ENCODE results near the gene ZXDC. TPM values are rescaled to one million over a fixed set of nuclear protein-coding genes. Genes with fewer than 3 reads are reported as not detected.

The ZXDC gene
- total RNA-seq, 2 donors from 2014 or later: 53.5 to 55.0 TPM

DNA sequence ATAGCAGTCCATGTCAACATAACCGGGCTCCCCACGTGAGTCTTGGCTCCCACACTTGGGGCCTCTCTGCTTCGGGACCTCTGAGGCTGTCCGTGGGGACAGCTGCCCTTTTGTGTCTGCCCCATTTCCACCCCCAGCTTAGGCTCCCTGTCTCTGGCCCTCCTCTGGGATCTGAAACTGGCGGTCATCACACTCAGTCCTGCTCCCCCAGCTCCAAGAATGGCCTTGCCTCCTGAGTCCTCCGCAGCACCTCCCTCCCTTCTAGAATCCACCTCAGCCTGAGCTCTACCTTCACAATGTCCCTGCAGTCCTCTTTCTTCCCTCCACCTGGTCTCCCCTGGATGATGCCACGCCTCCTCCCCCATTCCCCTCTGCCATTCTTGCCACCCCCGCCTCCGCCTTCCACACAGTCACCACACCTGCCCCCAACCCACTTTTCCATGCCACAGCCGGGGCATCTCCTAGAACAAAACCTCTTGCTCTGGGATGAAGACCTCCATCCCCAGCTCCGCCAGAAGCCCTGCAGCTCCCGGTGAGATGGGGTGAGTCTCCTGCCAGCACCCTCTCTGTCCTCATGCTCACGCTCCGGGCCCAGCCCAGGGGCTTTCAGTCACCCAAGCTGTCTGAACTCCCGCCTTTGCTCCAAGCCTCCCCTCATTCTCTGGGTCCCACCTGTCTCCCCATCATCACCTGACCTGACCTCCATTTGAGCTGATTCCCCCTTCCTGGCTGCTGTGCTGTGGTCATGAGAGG, 7.0 kb upstream of the ZXDC start:
- Histone ChIP-seq H3K27ac (no peak overlapping the region), H3K4me3 (no peak overlapping the region), H3K4me1 (ENCODE audit: control insufficient read depth in 1 of 2, low read depth in 2 of 2) (peaks cover 4 to 18% of the 10 kb centered on the region in 2 donors), H3K36me3 (no peaks in the 10 kb centered on the region), H3K27me3 (replicated peaks; ENCODE audit: insufficient read depth) (no peaks in the 10 kb centered on the region), H3K9me3 (no peaks in the 10 kb centered on the region)
- TF ChIP-seq, protein P1, sequence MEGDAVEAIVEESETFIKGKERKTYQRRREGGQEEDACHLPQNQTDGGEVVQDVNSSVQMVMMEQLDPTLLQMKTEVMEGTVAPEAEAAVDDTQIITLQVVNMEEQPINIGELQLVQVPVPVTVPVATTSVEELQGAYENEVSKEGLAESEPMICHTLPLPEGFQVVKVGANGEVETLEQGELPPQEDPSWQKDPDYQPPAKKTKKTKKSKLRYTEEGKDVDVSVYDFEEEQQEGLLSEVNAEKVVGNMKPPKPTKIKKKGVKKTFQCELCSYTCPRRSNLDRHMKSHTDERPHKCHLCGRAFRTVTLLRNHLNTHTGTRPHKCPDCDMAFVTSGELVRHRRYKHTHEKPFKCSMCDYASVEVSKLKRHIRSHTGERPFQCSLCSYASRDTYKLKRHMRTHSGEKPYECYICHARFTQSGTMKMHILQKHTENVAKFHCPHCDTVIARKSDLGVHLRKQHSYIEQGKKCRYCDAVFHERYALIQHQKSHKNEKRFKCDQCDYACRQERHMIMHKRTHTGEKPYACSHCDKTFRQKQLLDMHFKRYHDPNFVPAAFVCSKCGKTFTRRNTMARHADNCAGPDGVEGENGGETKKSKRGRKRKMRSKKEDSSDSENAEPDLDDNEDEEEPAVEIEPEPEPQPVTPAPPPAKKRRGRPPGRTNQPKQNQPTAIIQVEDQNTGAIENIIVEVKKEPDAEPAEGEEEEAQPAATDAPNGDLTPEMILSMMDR (IDR thresholded peaks at IDR 0.05): no peak
- ATAC-seq (ENCODE audit: insufficient number of reproducible peaks, low FRiP score, low read depth) (no peak), DNase-seq (ENCODE audit: low spot score) (no peak)

DNA sequence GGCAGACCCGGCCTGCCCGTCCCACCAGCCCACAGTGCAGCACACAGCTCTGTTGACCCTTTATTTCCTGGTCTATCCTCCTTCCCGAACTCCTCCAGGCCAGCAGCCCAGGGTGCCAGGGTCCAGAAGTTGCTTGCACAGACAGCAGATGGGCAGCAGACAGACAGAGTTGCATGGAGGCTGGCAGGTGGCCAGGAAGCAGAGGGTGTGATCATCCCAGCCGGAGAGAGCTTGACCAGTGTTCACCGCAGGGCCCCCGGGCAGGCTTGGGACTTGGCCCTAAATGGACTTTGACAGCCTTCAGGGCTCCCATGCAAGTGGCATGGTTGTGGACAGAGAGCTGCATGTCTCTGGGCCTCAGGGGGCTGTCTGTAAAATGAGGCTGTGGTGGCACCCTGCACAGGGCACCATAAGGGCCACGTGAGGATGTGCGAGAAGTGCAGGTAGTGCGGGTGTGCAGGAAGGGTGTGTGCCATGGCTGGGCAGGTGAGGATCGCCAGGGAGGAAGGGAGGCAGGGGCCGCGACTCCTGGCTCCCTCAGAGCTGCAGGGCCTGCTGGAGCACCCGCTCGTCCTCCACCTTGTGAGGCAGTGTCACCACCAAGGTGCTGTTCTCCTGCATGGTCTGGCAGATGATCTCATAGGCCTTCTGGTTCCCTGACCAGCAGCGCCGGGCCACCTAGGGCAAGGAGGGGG, 6.3 kb upstream of the ZXDC start:
- ATAC-seq (ENCODE audit: insufficient number of reproducible peaks, low FRiP score, low read depth) (no peak), DNase-seq (ENCODE audit: low spot score) (no peak)
- Histone ChIP-seq H3K4me1 (ENCODE audit: control insufficient read depth in 1 of 2, low read depth in 2 of 2) (peaks cover 0 to 11% of the 10 kb centered on the region in 2 donors), H3K27me3 (replicated peaks; ENCODE audit: insufficient read depth) (no peaks in the 10 kb centered on the region), H3K36me3 (no peaks in the 10 kb centered on the region), H3K27ac (no peak overlapping the region), H3K4me3 (no peak overlapping the region), H3K9me3 (no peaks in the 10 kb centered on the region)
- TF ChIP-seq, protein P1 (IDR thresholded peaks at IDR 0.05): no peak

DNA sequence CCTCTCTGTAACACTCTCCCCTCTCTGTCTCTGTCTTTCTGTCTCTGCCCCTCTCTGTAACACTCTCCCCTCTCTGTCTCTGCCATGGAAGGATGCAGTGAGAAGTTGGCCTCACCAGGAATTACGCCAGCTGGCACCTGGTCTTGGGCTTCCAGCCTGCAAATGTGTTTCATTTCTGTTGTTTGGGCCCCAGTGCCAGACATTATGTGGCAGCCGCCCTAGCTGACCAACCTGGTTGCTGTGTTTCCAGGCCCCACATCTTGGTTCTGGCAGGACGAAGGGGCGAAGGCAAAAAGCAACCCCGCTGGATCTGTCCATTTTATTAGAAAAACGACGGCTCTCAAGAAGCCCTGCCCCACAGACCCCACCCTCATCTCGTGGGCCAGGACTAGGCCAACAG, 5.2 kb upstream of the ZXDC start:
- ATAC-seq (ENCODE audit: insufficient number of reproducible peaks, low FRiP score, low read depth) (no peak), DNase-seq (ENCODE audit: low spot score) (no peak)
- Histone ChIP-seq H3K9me3 (no peaks in the 10 kb centered on the region), H3K4me1 (ENCODE audit: control insufficient read depth in 1 of 2, low read depth in 2 of 2) (peaks cover 3 to 14% of the 10 kb centered on the region in 2 donors), H3K36me3 (no peaks in the 10 kb centered on the region), H3K4me3 (no peak overlapping the region), H3K27me3 (replicated peaks; ENCODE audit: insufficient read depth) (no peaks in the 10 kb centered on the region), H3K27ac (peak overlapping the region; percentile 38 to 66)
- TF ChIP-seq, protein P1 (IDR thresholded peaks at IDR 0.05): no peak

- peaks cover 3 to 14% of the 10 kb centered on the region in 2 donors for H3K4me1 ChIP-seq (ENCODE audit: control insufficient read depth in 1 of 2, low read depth in 2 of 2)
- H3K27me3 ChIP-seq (replicated peaks; ENCODE audit: insufficient read depth): no peaks in the 10 kb centered on the region
- H3K9me3 ChIP-seq: no peaks in the 10 kb centered on the region
- no peak for DNase-seq (ENCODE audit: low spot score)
- no peak for ATAC-seq (ENCODE audit: insufficient number of reproducible peaks, low FRiP score, low read depth)
- H3K27ac ChIP-seq: peak overlapping the region in 1 of 2 donors; percentile 66
- H3K36me3 ChIP-seq: no peaks in the 10 kb centered on the region
- no peak overlapping the region for H3K4me3 ChIP-seq
- TF ChIP-seq, protein P1 (IDR thresholded peaks at IDR 0.05): no peak
These were observed 4.5 kb upstream of the ZXDC start for GRCh38 chr3:126480206-126480605.

- Histone ChIP-seq H3K27ac (no peak overlapping the region), H3K4me3 (no peak overlapping the region), H3K9me3 (no peaks in the 10 kb centered on the region), H3K36me3 (no peaks in the 10 kb centered on the region), H3K27me3 (replicated peaks; ENCODE audit: insufficient read depth) (no peaks in the 10 kb centered on the region), H3K4me1 (ENCODE audit: control insufficient read depth in 1 of 2, low read depth in 2 of 2) (peaks cover 5 to 16% of the 10 kb centered on the region in 2 donors)
- TF ChIP-seq, protein P1 (IDR thresholded peaks at IDR 0.05): no peak
- DNase-seq (ENCODE audit: low spot score) (no peak), ATAC-seq (ENCODE audit: insufficient number of reproducible peaks, low FRiP score, low read depth) (no peak)
These were observed 4.0 kb upstream of the ZXDC start for GRCh38 chr3:126479642-126480041.

Measured in thoracic aorta (tissue), 2 donors.